Measurements from ENCODE around the gene OR2A12.

GRCh38 chr7:144048648-144049047 lies 37.4 kb upstream of the OR2A12 start, which contains the start of gene OR2A5:
- TF ChIP-seq CTCF (IDR thresholded peaks at IDR 0.05) (no peak), POLR2A (IDR thresholded peaks at IDR 0.05) (no peak)

Measured in adrenal gland (tissue), 5 donors.